ENCODE measurements around the gene IRF5.

The IRF5 gene

DNA sequence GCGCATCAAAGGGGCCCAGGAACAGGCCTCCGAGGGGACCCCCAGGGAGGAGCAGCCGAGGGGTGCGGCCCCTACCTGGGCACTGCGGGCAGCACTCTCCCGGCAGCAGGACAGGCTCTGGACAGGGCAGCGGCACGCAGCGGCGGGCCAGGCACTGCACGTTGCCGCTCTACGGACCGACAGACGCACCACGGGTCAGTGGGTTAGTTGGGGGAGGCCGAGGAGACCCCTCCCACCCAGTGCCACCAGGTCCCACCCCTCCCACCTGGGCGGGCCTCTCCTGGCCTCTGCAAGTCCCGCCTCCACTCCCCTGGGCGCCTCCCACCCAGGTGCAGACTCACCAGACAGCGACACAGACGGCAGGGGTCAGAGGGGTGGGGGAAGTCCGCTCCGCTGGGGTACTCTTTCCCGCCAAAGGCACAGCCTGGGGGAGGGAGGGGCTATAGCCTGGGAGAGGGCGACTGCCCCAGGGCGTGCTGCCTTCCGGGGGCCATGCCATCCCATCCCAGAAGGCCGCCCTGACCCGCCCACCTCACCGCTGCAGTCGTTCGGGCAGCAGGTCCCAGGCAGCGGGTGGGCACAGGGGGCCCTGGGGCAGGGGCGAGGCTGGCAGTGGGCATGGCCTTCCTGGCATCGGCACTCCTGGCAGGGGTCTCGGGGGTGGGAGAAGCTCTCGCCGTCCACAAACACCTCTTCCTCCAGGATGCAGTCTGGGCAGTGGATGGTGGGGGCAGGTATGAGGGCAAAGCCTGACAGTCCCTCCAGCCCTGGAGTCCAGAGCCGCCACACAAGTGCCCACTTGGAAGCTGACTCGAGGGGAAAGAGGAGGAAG is 46.4 kb upstream of the IRF5 start:
- peaks cover 0 to 6% (median 2%) of the 10 kb centered on the region in 4 donors for H3K4me1 ChIP-seq
- TF ChIP-seq, protein P1, sequence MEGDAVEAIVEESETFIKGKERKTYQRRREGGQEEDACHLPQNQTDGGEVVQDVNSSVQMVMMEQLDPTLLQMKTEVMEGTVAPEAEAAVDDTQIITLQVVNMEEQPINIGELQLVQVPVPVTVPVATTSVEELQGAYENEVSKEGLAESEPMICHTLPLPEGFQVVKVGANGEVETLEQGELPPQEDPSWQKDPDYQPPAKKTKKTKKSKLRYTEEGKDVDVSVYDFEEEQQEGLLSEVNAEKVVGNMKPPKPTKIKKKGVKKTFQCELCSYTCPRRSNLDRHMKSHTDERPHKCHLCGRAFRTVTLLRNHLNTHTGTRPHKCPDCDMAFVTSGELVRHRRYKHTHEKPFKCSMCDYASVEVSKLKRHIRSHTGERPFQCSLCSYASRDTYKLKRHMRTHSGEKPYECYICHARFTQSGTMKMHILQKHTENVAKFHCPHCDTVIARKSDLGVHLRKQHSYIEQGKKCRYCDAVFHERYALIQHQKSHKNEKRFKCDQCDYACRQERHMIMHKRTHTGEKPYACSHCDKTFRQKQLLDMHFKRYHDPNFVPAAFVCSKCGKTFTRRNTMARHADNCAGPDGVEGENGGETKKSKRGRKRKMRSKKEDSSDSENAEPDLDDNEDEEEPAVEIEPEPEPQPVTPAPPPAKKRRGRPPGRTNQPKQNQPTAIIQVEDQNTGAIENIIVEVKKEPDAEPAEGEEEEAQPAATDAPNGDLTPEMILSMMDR (IDR thresholded peaks at IDR 0.05), result no peak
- DNase-seq, result no peak
- intact Hi-C loops (cut with DNase I; ENCODE audit: low total_unique reads), result no loop called here
- peak overlapping the region; percentile 12 to 24 for H3K4me3 ChIP-seq
- H3K27ac ChIP-seq, result no peak overlapping the region
- peaks cover 0 to 48% of the 10 kb centered on the region in 2 donors for H3K27me3 ChIP-seq
- H3K36me3 ChIP-seq, result no peaks in the 10 kb centered on the region
- H3K9me3 ChIP-seq, result no peaks in the 10 kb centered on the region

DNA sequence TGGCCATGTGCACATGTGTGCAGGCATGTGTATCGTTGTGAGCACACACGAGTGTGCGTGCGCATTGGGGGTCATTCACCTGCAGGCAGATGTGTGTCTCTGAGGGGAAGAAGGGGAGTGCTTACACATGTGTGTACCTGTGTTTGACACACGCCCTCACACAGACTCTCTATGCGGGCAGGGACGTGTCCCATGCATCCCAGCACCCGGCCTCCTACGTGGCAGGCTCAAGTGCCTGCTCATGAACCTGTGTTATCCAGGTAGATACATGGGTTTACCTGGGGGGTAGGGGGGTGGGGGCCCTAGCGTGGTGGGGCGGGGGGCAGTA is 45.8 kb upstream of the IRF5 start:
- no peak overlapping the region for H3K4me3 ChIP-seq
- DNase-seq, result no peak
- H3K4me1 ChIP-seq, result peaks cover 0 to 6% (median 2%) of the 10 kb centered on the region in 4 donors
- no peaks in the 10 kb centered on the region for H3K9me3 ChIP-seq
- intact Hi-C loops (cut with DNase I; ENCODE audit: low total_unique reads), result no loop called here
- peaks cover 0 to 42% of the 10 kb centered on the region in 2 donors for H3K27me3 ChIP-seq
- TF ChIP-seq, protein P1 (IDR thresholded peaks at IDR 0.05), result no peak
- H3K27ac ChIP-seq, result no peak overlapping the region
- H3K36me3 ChIP-seq, result no peaks in the 10 kb centered on the region

DNA sequence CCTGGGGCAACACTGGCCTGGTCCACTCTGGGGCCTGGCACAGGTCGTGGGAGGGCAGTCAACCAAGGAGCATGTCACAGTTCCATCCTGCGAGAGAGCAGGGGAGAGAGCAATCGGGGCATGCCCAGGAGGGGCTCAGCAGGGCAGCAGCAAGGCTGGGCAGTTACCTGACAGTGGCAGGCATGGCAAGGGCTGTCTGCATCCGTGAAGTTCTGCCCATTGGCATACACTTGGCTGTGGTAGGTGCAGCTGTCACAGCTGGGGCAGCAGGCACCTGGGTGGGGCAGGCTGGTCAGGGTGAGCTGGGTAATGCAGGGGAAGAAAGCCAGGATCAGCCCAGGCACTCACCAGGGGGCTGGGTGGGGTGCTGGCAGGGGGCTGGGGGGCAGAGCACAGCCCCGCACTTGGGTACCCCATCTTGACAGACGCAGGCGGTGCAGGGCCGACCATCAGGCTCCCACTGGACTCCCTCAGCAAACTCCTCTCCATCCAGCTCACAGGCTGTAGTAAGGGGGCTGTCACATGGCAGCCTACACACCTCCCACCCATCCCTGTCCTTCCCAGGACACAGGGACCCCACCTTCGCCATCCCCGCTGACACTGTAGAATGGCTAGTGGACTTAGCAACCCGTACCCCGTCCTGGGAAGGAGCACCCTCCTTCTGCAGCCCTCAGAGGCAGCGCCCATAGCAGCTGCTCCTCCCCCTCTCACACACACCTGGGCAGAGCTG is 45.0 kb upstream of the IRF5 start:
- TF ChIP-seq, protein P1 (IDR thresholded peaks at IDR 0.05), result no peak
- H3K27ac ChIP-seq, result no peak overlapping the region
- intact Hi-C loops (cut with DNase I; ENCODE audit: low total_unique reads), result no loop called here

DNA sequence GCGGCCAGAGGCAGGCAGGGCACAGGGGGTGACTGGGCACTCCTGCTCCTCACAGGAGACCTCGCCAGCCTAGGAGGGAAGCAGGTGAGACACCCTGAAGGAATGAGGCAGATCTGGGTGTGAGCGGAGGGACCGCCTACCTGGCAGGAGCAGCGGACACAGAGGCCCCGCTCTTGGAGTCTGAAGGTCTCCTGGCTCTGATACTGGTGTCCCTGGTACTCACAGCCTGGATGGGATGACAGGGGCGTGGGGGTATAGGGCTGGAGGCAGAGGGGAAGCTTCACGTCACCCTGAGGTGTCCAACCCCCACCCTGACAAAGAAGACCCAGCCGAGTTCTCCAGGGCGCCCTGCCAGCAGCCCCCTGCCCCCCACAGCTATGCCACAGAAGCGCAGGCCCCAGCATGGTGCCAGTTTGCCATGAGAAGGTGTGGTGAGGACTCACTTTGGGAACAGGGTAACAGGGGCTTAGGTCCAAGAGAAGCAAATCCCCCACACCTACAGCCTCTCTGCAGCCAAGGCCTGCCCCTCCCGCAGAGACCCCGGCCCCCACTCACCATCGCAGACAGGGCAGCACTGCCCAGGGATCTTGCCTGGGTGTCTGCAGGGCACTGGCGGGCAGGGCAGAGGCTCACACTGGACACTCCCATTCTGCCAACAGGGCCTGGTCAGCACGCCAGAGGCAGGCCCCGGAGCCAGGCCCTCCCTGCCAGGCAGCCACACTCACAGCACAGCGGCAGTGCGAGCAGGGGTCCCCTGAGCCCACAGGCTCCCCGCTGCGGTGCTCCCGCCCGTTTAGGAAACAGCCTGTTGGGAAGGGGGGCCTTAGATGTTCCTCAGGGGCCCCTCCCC is 44.3 kb upstream of the IRF5 start:
- Histone ChIP-seq H3K4me3 (no peak overlapping the region), H3K27ac (no peak overlapping the region), H3K9me3 (no peaks in the 10 kb centered on the region), H3K36me3 (no peaks in the 10 kb centered on the region), H3K4me1 (peaks cover 0 to 6% (median 2%) of the 10 kb centered on the region in 4 donors), H3K27me3 (peaks cover 0 to 38% of the 10 kb centered on the region in 2 donors)
- TF ChIP-seq, protein P1 (IDR thresholded peaks at IDR 0.05), result no peak
- intact Hi-C loops (cut with DNase I; ENCODE audit: low total_unique reads), result no loop called here
- no peak for DNase-seq

More for the DNA sequence above, 45.0 kb upstream of the IRF5 start:
- H3K4me3 ChIP-seq, result no peak overlapping the region
- peaks cover 0 to 38% of the 10 kb centered on the region in 2 donors for H3K27me3 ChIP-seq
- DNase-seq, result no peak
- H3K4me1 ChIP-seq, result peaks cover 0 to 6% (median 2%) of the 10 kb centered on the region in 4 donors
- no peaks in the 10 kb centered on the region for H3K9me3 ChIP-seq
- no peaks in the 10 kb centered on the region for H3K36me3 ChIP-seq

DNA sequence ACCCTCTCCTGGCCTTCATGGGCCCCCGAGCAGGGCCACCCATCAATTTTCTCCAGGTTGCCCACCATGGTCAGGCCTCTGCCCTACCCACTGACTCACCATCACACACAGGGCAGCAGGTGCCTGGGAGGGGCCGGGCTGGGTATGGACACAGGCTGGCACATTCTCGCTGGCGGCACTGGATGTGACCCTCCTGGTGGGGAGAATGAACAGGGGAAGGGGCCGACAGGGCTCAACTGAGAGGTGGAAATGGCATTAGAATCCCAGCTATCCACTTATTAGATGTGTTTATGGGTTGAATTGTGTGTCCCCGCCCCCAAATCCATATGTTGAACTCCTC is 43.7 kb upstream of the IRF5 start:
- Histone ChIP-seq H3K36me3 (no peaks in the 10 kb centered on the region), H3K4me1 (peaks cover 0 to 6% (median 2%) of the 10 kb centered on the region in 4 donors), H3K4me3 (no peak overlapping the region), H3K9me3 (no peaks in the 10 kb centered on the region), H3K27me3 (peaks cover 0 to 32% of the 10 kb centered on the region in 2 donors), H3K27ac (no peak overlapping the region)
- DNase-seq, result no peak
- intact Hi-C loops (cut with DNase I; ENCODE audit: low total_unique reads), result no loop called here
- TF ChIP-seq, protein P1 (IDR thresholded peaks at IDR 0.05), result no peak

All from tibial artery (tissue), 4 donors.